Suprapubic skin (tissue), 3 donors: Measurements from ENCODE around the gene MTERF4.

ENCODE experiments used
- CTCF ChIP-seq, 2 donors: fragments of 200-600 bp in 1 of 2; fragments of 450-650 bp in 1 of 2; sonication (generic) in 1 of 2; IDR thresholded peaks; one replicate each; pipeline ENCODE4 v1.5.1; 2016 to 2019; ENCODE audit warnings: antibody characterized with exemption in 2 of 2, mild to moderate bottlenecking in 1 of 2, moderate library complexity in 1 of 2
- EP300 ChIP-seq: sonication (generic); formaldehyde crosslinking; IDR thresholded peaks from one replicate; pipeline ENCODE4 v1.6.1; 2017; ENCODE audit warnings: antibody characterized with exemption
- POLR2A ChIP-seq, 2 donors: fragments of 450-650 bp; IDR thresholded peaks; one replicate each; pipeline ENCODE4 v1.6.1; 2017; ENCODE audit warnings: antibody characterized with exemption in 2 of 2, mild to moderate bottlenecking in 2 of 2, moderate library complexity in 2 of 2

GRCh38 chr2:241081190-241081642 lies 20.9 kb downstream of the MTERF4 start:
- TF ChIP-seq CTCF (IDR thresholded peaks at IDR 0.05) (no peak), POLR2A (IDR thresholded peaks at IDR 0.05) (no peak), EP300 (no peak)
